Endothelial cell (in vitro differentiated cells): ENCODE measurements around the gene FOXL1. TPM values are rescaled to one million over a fixed set of nuclear protein-coding genes. Genes with fewer than 3 reads are reported as not detected.

Experiments used
- DNase-seq: peaks from one replicate; pipeline ENCODE4 v3.0.0; 2021; ENCODE audit warnings: low spot score
- H3K27ac Mint-ChIP-seq: one replicate; pipeline ENCODE4 v1.8.0; 2021; ENCODE audit warnings: mixed read lengths, inconsistent platforms; ENCODE audit not compliant: unreplicated experiment
- H3K27me3 Mint-ChIP-seq: one replicate; pipeline ENCODE4 v1.8.0; 2021; ENCODE audit warnings: mild to moderate bottlenecking, moderate library complexity, mixed read lengths, inconsistent platforms; ENCODE audit not compliant: unreplicated experiment
- H3K36me3 Mint-ChIP-seq: one replicate; pipeline ENCODE4 v1.8.0; 2021; ENCODE audit warnings: mild to moderate bottlenecking, low read depth, mixed read lengths, inconsistent platforms; ENCODE audit not compliant: unreplicated experiment
- H3K4me1 Mint-ChIP-seq: one replicate; pipeline ENCODE4 v1.8.0; 2021; ENCODE audit warnings: mild to moderate bottlenecking, mixed read lengths, inconsistent platforms; ENCODE audit not compliant: unreplicated experiment
- H3K4me3 Mint-ChIP-seq: one replicate; pipeline ENCODE4 v1.8.0; 2021; ENCODE audit warnings: mild to moderate bottlenecking, mixed read lengths, inconsistent platforms; ENCODE audit not compliant: unreplicated experiment
- H3K9me3 Mint-ChIP-seq: one replicate; pipeline ENCODE4 v1.8.0; 2021; ENCODE audit warnings: mixed read lengths, inconsistent platforms; ENCODE audit not compliant: unreplicated experiment
- total RNA-seq: library from RNA; stranded (reverse); fragmentation: NEBNext Ultra II Directional; extraction: Animal tissue kit (Norgen Biotek cat#: 25700); gene quantifications from one replicate; pipeline ENCODE4 v1.2.1, GENCODE V29; 2021; ENCODE audit not compliant: unreplicated experiment
- TF ChIP-seq, protein P1 (sequence below): fragments of 200-600 bp; sonication (generic); IDR thresholded peaks from one replicate; pipeline ENCODE4 v1.5.0; 2021; ENCODE audit warnings: antibody characterized with exemption; ENCODE audit not compliant: unreplicated experiment

FOXL1 gene
- total RNA-seq, 1 donor from 2014 or later, result 3.4 TPM

DNA sequence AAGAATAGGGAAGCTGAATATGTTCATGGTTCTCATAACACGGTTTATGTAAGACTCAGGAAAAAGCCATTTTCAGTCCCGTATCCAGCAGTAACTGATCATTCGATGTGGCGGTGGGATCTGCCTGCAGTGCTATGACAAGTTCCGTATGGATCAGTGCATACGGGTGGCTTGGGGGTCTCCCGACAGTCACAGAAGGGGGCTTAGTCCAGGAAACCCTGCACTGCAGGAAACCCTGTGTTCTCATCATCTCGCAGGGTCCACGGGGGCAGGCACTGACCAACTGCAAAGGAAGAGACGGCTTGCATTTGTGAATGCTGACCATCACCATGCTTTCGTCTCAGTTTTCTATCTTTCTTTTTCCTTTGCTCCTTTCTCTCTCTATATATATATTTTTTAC lies 31.1 kb upstream of the FOXL1 start:
- Mint-ChIP-seq H3K4me3 (no peak overlapping the region), H3K36me3 (peaks cover 24% of the 10 kb centered on the region), H3K4me1 (no peaks in the 10 kb centered on the region), H3K27ac (no peak overlapping the region), H3K27me3 (peaks cover 1% of the 10 kb centered on the region), H3K9me3 (no peaks in the 10 kb centered on the region)
- TF ChIP-seq, protein P1, sequence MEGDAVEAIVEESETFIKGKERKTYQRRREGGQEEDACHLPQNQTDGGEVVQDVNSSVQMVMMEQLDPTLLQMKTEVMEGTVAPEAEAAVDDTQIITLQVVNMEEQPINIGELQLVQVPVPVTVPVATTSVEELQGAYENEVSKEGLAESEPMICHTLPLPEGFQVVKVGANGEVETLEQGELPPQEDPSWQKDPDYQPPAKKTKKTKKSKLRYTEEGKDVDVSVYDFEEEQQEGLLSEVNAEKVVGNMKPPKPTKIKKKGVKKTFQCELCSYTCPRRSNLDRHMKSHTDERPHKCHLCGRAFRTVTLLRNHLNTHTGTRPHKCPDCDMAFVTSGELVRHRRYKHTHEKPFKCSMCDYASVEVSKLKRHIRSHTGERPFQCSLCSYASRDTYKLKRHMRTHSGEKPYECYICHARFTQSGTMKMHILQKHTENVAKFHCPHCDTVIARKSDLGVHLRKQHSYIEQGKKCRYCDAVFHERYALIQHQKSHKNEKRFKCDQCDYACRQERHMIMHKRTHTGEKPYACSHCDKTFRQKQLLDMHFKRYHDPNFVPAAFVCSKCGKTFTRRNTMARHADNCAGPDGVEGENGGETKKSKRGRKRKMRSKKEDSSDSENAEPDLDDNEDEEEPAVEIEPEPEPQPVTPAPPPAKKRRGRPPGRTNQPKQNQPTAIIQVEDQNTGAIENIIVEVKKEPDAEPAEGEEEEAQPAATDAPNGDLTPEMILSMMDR, result no peak
- no peak for DNase-seq

DNA sequence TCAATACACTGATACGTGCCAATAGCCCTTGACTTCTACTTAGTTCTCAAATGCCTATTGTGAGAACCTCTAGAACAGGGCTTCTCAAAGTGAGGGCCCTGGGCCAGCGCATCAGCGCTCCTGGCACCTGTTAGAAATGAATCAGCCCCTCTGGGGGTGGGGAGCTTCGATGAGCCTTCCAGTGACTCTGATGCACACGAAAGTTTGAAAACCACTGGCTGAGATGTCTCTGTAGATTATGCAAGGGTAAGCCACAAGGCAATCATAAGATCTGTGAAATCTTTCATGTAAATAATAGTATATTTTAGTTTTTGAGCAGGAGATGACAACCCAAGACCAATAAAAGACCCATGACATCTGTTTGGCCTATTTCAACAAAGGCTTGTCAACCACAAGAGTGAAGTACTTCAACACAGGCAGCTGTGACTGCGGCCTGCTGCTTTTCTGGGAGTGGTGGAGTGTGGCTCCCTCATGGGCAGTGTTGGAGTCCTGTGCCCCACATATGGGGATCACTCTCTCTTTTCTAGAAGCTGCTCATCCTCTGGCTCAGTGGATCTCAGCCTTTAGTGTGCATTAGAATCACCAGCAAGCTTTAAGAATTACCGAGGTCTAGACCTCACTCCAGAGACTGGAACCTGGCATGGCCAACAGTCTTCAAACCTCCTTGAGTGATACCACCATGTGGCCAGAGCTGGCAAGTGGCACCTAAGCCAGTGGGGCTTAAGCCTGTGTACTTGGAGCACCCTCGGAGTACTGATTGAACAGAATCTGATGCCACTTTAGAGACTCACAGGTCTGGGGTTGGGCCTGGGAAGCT lies 29.1 kb upstream of the FOXL1 start:
- DNase-seq, result no peak
- TF ChIP-seq, protein P1, result no peak
- Mint-ChIP-seq H3K4me3 (no peak overlapping the region), H3K36me3 (peaks cover 28% of the 10 kb centered on the region), H3K27me3 (peaks cover 4% of the 10 kb centered on the region), H3K27ac (no peak overlapping the region), H3K9me3 (no peaks in the 10 kb centered on the region), H3K4me1 (peaks cover 4% of the 10 kb centered on the region)

DNA sequence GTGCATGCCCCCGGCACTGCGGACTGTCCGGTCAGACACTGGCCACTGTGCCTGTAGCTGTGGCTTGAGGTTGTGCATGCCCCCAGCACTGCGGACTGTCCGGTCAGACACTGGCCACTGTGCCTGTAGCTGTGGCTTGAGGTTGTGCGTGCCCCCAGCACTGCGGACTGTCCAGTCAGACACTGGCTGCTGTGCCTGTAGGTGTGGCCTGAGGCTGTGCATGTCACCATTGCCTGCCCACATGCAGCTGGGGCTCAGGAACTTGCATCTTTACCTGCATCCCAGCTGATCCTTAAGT lies 28.5 kb upstream of the FOXL1 start:
- Mint-ChIP-seq H3K27ac (no peak overlapping the region), H3K27me3 (peaks cover 4% of the 10 kb centered on the region), H3K36me3 (peaks cover 26% of the 10 kb centered on the region), H3K9me3 (no peaks in the 10 kb centered on the region), H3K4me1 (peaks cover 6% of the 10 kb centered on the region), H3K4me3 (no peak overlapping the region)
- TF ChIP-seq, protein P1, result no peak
- DNase-seq, result no peak

DNA sequence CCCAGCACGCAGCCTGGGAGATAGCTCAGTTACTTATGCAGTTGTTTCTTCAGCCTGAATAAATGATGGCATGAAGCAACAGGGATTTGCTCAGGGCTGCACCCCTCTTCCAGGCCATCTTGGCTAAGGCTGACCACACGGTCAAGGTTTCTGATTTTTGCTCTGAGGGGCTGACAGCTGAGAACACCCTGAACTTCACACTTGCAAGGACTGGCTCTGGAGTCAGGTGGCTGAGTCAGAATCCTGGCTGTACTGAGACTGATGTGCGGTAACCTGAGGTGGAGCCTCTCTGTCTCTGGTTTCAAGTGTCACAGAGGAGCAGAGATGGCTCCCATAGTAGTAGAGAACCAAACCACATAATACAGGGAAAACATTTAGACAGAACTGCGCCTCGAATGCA lies 28.1 kb upstream of the FOXL1 start:
- Mint-ChIP-seq H3K27ac (no peak overlapping the region), H3K27me3 (peaks cover 4% of the 10 kb centered on the region), H3K9me3 (no peaks in the 10 kb centered on the region)

DNA sequence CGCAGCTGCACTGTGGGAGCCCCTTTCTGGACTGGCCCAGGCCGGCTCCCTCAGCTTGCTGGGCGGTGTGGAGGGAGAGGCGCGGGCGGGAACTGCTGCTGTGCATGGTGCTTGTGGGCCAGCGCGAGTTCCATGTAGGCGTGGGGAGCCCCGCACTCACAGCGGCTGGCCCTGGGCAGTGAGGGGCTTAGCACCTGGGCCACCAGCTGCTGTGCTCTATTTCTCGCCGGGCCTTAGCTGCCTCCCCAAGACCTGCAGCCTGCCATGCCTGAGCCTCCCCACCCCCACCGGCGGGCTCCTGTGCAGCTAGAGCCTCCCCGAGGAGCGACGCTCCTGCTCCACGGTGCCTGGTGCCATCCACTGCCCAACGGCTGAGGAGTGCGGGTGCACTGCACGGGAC lies 25.0 kb upstream of the FOXL1 start:
- Mint-ChIP-seq H3K4me1 (peaks cover 12% of the 10 kb centered on the region), H3K27me3 (peaks cover 4% of the 10 kb centered on the region), H3K9me3 (no peaks in the 10 kb centered on the region), H3K4me3 (peak overlapping the region; percentile 93), H3K36me3 (peaks cover 17% of the 10 kb centered on the region), H3K27ac (no peak overlapping the region)
- no peak for DNase-seq
- TF ChIP-seq, protein P1, result no peak

More for the DNA sequence above, 28.1 kb upstream of the FOXL1 start:
- TF ChIP-seq, protein P1, result no peak
- peaks cover 21% of the 10 kb centered on the region for H3K36me3 Mint-ChIP-seq
- peaks cover 6% of the 10 kb centered on the region for H3K4me1 Mint-ChIP-seq
- no peak for DNase-seq
- H3K4me3 Mint-ChIP-seq, result no peak overlapping the region
